Fibroblast of the aortic adventitia (primary cell): ENCODE measurements around the gene LSAMP. TPM values are rescaled to one million over a fixed set of nuclear protein-coding genes. Genes with fewer than 3 reads are reported as not detected.
"Not testable (repeated sequence)": the region's sequence is repeated elsewhere in the genome, so short reads cannot be mapped to it uniquely, and the experiment has no call there.

Experiments
- DNase-seq: peaks from one replicate; pipeline ENCODE4 v3.0.0-alpha.2; 2010; ENCODE audit warnings: low read depth
- H3K4me3 ChIP-seq: 2 replicates; pipeline ENCODE4 v1.5.1; 2011; ENCODE audit warnings: low read depth, mild to moderate bottlenecking, control low read depth, low read length, moderate library complexity
- small RNA-seq: library from RNA; depleted of rRNA; stranded (forward); fragments of <200 nt; gene quantifications from one replicate; pipeline ENCODE3, GENCODE V24; 2012
- total RNA-seq: library from RNA; depleted of rRNA; stranded (reverse); fragments of >200 nt; gene quantifications from 2 replicates; pipeline ENCODE4 v1.2.3, GENCODE V29; 2012; ENCODE audit warnings: low replicate concordance
- TF ChIP-seq, protein P1 (sequence below): IDR thresholded peaks from 2 replicates; pipeline ENCODE4 v1.5.1; 2011; ENCODE audit warnings: mild to moderate bottlenecking, low read length, control low read depth, inconsistent platforms; ENCODE audit not compliant: insufficient read depth

Gene LSAMP
- total RNA-seq, 1 donor = 9.8 TPM

DNA sequence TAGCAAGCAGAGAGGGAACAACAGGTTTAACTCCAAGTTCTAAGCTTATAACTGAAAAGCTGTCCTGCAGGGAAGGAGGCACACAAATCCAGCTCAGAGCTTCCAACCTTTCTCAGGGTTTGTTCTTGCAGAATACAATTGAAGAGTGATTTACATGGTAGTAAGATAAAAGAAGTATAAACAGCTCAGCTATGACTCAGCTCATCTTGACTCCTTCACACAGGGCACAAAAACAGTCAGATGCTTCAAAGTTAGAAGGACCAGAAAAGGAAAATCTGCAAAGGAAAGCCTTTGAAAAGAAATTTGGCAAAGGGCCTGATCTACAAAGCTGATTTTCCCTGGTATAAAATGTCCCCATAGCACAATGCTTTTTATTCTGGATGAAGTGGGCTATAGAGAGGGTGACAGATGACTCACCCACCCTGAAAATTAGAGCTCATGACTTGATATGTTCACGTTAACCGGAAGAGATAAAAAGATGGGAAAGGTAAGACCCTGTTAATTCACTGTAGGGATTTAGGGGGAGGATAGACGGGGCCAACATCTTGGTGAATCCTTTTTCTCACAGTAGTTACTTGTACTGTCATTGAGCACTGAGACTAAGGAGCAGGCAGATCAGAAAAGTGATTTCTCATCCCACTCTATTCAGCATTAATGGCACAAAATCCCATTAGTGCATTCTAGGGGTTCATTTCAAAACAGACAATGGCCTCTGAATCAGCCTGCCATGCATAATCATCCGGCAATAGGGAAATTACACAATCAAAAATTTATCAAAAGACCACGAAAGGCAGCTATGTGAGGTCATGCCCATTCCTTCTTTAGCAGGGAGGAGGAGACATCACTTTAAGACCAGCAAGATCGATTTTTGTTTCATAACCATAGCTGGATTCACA is 678.5 kb downstream of the LSAMP start:
- peak; percentile 83 for DNase-seq
- TF ChIP-seq, protein P1, sequence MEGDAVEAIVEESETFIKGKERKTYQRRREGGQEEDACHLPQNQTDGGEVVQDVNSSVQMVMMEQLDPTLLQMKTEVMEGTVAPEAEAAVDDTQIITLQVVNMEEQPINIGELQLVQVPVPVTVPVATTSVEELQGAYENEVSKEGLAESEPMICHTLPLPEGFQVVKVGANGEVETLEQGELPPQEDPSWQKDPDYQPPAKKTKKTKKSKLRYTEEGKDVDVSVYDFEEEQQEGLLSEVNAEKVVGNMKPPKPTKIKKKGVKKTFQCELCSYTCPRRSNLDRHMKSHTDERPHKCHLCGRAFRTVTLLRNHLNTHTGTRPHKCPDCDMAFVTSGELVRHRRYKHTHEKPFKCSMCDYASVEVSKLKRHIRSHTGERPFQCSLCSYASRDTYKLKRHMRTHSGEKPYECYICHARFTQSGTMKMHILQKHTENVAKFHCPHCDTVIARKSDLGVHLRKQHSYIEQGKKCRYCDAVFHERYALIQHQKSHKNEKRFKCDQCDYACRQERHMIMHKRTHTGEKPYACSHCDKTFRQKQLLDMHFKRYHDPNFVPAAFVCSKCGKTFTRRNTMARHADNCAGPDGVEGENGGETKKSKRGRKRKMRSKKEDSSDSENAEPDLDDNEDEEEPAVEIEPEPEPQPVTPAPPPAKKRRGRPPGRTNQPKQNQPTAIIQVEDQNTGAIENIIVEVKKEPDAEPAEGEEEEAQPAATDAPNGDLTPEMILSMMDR = no peak
- no peak overlapping the region for H3K4me3 ChIP-seq

DNA sequence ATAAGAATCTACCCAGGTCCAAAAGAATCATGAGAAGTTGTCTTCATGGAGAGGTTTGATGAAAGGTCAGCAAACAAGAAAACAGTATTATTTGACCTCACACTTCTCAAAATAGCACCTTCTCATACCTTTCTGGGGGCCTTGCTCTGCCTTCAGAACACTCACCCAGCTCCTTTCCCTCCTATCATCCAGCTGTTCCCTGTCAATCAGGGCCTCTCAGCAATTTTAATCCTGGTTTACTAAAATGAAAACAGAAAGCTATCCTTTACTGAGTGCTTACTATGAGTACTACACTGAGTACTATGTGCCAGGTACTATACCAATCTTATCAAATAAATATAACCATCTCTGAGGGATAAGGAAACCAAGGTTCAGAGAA is 683.4 kb downstream of the LSAMP start:
- no peak for DNase-seq
- TF ChIP-seq, protein P1 = no peak

DNA sequence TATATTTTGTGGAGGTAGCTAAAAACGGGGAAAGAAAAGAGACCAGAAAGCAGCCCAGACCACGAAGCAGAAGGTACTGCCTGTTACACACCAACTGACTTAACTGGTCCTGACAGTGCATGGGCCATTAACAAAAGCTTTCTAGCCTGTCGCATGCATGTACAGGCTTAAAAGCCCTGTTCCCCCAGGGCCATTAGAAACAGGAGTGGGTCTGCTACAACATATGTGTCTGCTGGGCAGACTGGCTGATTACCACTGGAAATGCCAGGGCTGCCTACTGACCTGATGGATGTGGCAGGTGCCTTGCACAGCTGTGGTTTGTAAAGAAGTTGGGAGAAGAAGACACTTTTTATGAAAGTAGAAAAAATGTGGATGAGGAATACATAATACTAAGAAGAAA is 684.6 kb downstream of the LSAMP start:
- no peak for DNase-seq
- H3K4me3 ChIP-seq = no peak overlapping the region
- TF ChIP-seq, protein P1 = no peak

More for the DNA sequence above, 683.4 kb downstream of the LSAMP start:
- no peak overlapping the region for H3K4me3 ChIP-seq

DNA sequence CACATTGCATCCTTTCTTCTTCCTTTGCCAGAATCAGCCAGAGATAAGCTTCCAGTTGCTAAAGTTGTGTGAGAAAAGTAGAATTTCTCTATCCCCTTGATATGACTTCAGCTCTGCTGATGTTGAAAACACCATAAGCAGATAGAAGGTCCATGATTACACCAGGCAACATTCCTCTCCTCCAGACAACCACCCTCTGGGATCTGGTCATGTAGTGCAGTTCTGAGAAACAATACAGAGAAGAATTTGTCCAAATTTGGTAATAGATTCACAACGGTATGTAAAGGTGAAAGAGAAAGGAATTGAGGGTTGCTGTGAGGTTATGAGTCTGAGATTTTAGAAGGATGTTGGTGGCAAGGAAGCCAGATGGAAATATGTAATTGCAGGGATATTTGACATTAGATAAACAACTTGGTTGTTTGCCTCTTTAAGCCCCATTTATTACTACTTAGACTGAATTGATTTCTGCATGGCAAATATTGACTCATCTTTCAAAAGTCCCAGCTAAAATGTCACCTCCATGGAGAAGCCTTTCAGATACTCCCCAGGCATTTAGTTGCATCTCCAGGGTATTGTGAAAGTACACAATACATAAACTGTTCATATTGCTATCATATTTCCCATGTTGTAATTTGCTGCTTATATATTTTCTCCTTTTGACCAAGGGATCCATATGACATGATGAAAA is 687.1 kb downstream of the LSAMP start:
- peak; percentile 8 for DNase-seq
- TF ChIP-seq, protein P1 = no peak

DNA sequence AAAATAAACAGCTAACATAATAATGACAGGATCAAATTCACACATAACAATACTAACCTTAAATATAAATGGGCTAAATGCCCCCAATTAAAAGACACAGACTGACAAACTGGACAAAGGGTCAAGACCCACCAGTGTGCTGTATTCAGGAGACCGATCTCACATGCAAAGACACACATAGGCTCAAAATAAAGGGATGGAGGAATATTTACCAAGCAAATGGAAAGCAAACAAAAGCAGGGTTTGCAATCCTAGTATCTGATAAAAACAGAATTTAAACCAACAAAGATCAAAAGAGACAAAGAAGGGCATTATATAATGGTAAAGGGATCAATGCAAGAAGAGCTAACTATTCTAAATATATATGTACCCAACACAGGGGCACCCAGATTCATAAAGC is 692.3 kb downstream of the LSAMP start:
- not testable (repeated sequence) for DNase-seq, H3K4me3 ChIP-seq

More for the DNA sequence above, 687.1 kb downstream of the LSAMP start:
- no peak overlapping the region for H3K4me3 ChIP-seq

Small RNAs within 50 kb of the gene (small RNA-seq; reads per million reads assigned to genes)
- gene RN7SL815P = not detected
